ENCODE measurements around the gene TM2D3.

DNA sequence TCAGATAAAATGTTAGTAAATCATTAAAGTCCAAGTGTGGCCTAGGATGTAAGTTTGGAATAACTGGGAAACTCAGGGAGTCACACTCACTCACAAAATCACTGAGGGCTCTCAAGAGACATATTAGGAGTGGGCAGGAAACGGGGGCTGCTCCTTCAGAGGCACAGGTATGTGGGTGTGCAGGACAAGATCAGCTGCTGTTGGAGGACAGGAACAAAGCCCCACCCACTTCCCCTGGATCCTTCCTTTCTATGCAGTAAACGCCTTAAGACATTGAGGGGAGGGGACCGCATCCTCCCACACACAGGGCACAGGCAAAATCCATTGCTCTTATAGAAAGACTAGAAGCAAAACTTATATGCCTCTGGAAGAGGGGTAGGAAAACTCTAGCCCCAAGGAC is 30.2 kb downstream of the TM2D3 start:
- no peak for TF ChIP-seq FOXM1 (IDR thresholded peaks at IDR 0.05; ENCODE audit: borderline replicate concordance)
- no peak for TF ChIP-seq SP1 (IDR thresholded peaks at IDR 0.05)
- TF ChIP-seq, protein P1, sequence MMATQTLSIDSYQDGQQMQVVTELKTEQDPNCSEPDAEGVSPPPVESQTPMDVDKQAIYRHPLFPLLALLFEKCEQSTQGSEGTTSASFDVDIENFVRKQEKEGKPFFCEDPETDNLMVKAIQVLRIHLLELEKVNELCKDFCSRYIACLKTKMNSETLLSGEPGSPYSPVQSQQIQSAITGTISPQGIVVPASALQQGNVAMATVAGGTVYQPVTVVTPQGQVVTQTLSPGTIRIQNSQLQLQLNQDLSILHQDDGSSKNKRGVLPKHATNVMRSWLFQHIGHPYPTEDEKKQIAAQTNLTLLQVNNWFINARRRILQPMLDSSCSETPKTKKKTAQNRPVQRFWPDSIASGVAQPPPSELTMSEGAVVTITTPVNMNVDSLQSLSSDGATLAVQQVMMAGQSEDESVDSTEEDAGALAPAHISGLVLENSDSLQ (IDR thresholded peaks at IDR 0.05), result no peak
- no peak for TF ChIP-seq FOXK2 (IDR thresholded peaks at IDR 0.05)
- TF ChIP-seq HDGF (IDR thresholded peaks at IDR 0.05; ENCODE audit: borderline replicate concordance), result no peak
- no peak for TF ChIP-seq L3MBTL2 (conservative IDR thresholded peaks at IDR 0.05)
- TF ChIP-seq SUZ12 (IDR thresholded peaks at IDR 0.05), result no peak
- TF ChIP-seq BHLHE40 (IDR thresholded peaks at IDR 0.05; ENCODE audit: borderline replicate concordance), result no peak
- TF ChIP-seq LEF1 (IDR thresholded peaks at IDR 0.05; ENCODE audit: borderline replicate concordance), result no peak
- no peak for TF ChIP-seq TARDBP (IDR thresholded peaks at IDR 0.05)
- no peak for TF ChIP-seq ELF4 (IDR thresholded peaks at IDR 0.05)
- no peak for TF ChIP-seq ZNF384 (IDR thresholded peaks at IDR 0.05)
- no peak for TF ChIP-seq NFRKB (IDR thresholded peaks at IDR 0.05)

Measured in HEK293T (cell line).